Measurements from ENCODE around the gene TBC1D32.
"Not testable (repeated sequence)": the region's sequence is repeated elsewhere in the genome, so short reads cannot be mapped to it uniquely, and the experiment has no call there.

The TBC1D32 gene

GRCh38 chr6:121216928-121217327 lies 117.4 kb downstream of the TBC1D32 start:
- no peak for DNase-seq (ENCODE audit: low read depth)

GRCh38 chr6:121213341-121213740 lies 120.9 kb downstream of the TBC1D32 start:
- not testable (repeated sequence) for DNase-seq (ENCODE audit: low read depth)

DNA sequence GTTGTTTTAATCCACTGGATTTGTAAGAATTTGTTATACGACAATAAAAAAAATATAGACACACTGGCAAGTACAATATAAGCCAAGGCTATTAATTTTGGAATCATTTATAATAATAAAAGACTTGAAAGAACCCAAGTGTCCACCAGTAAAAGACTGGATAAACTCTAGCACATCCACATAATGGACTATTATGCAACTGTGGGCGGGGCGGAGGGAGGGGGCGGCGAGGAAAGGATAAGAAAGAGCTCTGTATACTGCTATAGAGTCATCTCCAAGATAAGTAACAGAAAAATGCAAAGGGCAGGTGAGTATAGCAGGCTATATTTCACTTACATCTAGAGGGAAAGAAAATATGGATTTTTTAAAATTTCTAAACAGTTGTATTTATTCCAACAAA lies 123.3 kb downstream of the TBC1D32 start:
- no peak for DNase-seq (ENCODE audit: low read depth)

DNA sequence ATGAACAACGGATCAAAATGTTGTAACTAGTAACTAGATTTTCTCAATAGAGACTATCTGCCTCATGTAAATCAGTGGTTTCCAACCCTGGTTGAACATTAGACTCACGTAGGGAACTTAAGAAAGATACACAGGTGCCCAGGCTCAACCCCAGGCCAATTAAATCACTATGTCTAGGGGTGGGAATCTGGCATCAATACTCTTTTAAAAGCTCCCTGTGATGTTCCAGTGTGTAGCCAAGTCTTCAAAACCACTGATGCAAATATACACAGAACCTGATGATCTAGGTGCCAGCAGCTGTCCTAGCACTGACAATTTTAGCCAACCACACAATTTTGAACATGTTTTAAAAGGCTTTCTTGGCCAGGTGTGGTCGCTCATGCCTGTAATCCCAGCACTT lies 128.7 kb downstream of the TBC1D32 start:
- DNase-seq (ENCODE audit: low read depth), result no peak

DNA sequence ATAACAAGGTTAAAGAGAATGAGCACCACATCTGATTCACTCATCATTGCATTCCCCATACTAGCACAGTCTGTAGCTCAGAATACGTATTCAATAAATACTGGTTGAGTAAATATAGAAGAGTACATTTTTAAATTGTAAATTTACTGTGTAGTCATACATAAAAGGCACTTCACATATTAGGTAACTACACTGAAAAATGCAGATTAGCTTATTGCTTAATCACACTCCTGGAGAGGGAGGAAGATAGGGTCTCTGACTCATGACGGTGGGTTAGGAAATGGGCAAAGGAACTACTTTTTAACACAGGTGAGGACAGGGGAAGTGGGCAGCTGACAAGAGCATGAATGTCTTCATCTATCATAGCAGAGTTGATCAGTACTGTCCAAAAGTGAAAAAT lies 133.2 kb downstream of the TBC1D32 start:
- DNase-seq (ENCODE audit: low read depth), result no peak

GRCh38 chr6:121196042-121196441 lies 138.2 kb downstream of the TBC1D32 start:
- not testable (repeated sequence) for DNase-seq (ENCODE audit: low read depth)

- DNase-seq (ENCODE audit: low read depth), result no peak
These were observed 144.2 kb downstream of the TBC1D32 start for GRCh38 chr6:121190122-121190521.

DNA sequence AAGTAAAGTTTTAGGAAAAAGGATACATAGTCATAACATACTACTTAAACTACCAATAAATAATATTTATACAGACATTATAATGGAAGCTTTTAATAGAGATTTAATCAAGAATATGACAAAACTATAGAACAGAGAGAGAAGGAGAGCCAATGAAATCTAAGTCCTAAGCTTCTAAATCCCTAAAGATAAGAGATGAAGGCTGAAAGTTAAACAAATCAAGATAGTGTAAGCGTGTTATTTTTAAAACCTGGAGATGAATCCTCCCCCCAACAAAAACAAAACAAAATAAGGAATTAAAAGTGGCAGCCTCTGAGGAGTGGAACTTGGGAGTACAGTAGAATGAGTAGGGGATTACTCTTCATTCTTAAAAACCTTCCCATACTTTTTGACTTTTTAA lies 145.9 kb downstream of the TBC1D32 start:
- DNase-seq (ENCODE audit: low read depth), result no peak

DNA sequence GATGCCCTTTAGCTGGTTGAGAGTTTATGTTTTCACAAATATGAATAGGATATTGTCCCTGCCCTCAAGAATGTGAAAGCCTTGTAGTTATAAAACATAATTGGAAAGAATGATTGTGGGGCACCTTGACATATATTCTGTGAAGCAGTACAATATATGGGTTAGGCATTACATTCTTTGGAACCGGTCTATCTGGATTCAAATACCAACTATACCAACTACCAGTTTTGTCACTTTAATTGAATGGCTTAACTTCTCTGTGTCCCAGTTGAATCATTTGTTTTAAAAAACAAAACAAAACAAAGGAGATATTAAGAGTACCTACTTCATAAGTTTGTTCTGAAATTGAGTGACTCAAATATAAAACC lies 146.5 kb downstream of the TBC1D32 start:
- DNase-seq (ENCODE audit: low read depth), result no peak

DNA sequence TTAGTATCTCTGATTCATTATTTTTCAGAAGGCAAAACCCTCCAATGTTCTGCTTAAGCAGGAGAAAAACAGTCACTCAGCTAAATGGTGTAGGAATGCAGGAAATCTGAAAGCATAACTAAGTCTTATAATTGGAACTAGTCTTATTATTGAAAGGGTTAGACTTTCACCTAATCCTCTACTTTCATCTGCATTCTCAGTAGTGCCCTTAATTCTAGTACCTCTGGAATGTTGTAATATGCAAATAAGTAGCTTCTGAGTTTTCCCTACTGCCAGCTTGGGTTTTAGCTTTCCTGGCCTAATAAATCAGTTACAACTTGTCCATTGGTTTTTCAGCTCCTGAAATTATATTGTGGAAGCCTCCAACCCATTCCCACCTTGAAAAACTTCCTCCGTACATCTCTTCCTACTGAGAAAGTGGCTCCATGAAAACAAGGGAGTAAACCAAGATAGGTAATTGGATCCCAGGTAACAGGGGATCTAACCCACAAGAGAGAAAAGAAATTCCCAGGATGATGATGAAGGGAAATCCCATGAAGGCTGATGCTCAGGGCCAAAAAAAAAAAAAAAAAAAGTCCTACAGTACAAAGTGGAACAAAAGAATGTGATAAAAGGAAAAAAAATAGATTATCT lies 147.0 kb downstream of the TBC1D32 start:
- DNase-seq (ENCODE audit: low read depth), result no peak

DNA sequence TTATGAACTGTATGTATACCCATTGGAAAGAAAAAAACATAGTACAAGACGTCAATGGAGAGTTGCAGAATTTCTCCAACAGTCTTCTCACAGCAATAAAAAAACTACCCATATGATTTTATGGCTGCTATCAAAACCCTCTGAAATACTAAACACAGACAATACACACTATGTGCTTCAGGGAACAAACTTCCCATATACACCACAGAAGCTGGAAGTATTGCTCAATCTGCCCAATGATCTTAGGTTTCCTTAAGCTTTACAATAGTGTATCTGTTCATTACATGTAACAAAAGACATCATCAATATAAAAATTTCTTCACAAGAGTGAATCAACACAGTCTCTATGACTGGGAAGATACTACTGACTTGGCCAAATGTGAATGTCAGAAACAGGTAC lies 150.5 kb downstream of the TBC1D32 start:
- DNase-seq (ENCODE audit: low read depth), result no peak

GRCh38 chr6:121175827-121176226 lies 158.5 kb downstream of the TBC1D32 start:
- DNase-seq (ENCODE audit: low read depth), result no peak

DNA sequence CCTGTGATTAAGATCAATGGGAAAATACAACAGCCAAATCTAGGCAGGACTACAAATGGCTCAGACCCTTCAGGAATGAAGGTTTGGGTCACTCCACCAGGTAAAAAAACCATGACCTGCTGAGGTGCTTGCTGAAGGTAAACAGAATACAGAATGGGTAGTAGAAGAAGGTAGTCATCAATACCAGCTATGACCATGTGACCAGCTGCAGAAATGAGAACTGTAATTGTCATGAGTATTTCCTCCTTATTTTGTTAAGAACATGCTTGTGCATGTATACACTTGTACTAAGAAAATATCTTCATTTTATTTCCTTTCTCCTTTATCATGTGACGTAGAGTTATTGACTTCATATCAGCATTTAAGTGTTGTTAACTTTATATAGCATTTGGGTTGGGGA lies 161.8 kb downstream of the TBC1D32 start:
- not testable (repeated sequence) for DNase-seq (ENCODE audit: low read depth)

DNA sequence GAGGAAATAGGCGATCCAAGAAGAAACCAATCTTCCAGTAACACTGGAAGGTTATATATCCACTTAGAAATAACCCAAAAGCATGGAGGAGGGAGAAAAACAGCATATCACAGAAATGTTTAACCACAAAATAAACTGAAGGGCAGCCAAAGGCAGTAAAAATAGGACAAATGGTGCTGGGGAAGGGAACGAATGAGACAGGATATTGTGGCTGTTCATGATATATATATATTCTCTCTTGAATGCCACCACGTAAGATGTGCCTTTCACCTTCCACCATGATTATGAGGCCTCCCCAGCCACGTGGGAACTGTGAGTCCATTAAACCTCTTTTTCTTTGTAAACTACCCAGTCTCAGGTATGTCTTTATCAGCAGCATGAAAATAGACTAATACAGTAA lies 162.4 kb downstream of the TBC1D32 start:
- DNase-seq (ENCODE audit: low read depth), result no peak

DNA sequence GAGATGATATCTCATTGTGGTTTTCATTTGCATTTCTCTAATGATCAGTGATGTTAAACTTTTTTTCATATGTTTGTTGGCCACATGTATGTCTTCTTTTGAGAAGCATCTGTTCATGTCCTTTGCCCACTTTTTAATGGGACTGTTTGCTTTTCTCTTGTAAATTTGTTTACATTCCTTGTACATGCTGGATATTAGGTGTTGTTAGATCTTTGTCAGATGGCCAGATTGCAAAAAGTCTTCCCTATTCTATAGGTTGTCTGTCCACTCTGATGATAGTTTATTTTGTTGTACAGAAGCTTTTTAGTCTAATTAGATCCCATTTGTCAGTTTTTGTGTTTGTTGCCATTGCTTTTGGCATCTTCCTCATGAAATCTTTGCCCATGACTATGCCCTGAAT lies 172.4 kb downstream of the TBC1D32 start:
- no peak for DNase-seq (ENCODE audit: low read depth)

GRCh38 chr6:121160276-121160675 lies 174.0 kb downstream of the TBC1D32 start:
- no peak for DNase-seq (ENCODE audit: low read depth)

GRCh38 chr6:121158891-121159290 lies 175.4 kb downstream of the TBC1D32 start:
- DNase-seq (ENCODE audit: low read depth), result no peak

- DNase-seq (ENCODE audit: low read depth), result no peak
These were observed 175.8 kb downstream of the TBC1D32 start for GRCh38 chr6:121158438-121158837.

DNA sequence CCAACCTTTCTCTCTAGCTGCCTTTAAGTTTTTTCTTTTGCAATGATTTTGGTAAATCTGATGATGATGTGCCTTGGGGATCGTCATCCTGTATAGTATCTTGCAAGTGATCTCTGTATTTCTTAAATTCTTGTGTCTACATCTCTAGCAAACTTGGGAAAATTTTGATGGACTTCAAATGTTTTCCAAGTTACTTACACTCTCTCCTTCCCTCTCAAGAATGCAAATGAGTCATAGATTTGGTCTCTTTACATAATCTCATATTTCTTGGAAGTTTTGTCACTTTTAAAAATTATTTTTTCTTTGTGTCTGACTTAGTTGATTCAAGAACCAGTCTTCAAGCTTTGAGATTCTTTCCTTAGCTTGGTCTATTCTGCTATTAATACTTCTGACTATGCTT lies 176.4 kb downstream of the TBC1D32 start:
- no peak for DNase-seq (ENCODE audit: low read depth)

DNA sequence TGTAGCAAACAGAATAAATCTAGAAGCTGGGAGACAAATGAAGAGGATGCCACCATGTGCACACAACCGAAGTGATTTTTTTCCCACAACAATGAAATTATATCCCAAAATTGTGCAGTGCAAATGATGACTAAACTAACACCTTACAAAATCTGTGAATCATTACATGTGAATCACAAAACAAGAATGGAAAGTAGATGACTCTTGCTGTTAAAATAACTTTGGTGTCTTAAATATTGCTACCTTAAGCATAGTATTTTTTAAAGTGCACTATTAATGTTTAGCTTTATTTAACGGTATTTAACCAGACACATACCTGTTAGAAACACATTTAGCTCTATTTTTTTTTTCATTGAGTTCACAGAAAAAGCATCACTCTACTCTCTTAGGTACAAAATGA lies 190.8 kb downstream of the TBC1D32 start:
- DNase-seq (ENCODE audit: low read depth), result no peak

DNA sequence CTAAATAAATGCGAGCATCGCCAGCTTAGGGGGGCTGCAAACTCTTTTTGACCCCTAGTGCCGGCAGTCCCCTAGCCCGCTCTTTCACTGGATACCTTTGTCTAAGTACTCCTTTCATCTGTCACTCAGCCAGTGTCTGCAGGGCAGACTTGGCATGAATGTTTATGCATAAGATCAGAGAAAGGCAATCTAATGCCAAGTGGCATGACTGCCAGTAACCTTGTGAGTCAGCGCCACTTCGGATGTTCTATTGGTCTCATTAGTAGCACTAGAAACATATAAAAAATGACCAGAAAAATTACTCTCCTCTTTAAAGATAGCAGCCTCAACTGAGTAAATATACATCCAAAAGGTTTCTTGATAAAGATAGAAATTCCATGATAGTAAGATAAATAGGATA lies 192.2 kb downstream of the TBC1D32 start:
- DNase-seq (ENCODE audit: low read depth), result no peak

GRCh38 chr6:121135425-121135824 lies 198.9 kb downstream of the TBC1D32 start:
- DNase-seq (ENCODE audit: low read depth), result no peak

GRCh38 chr6:121134922-121135321 lies 199.4 kb downstream of the TBC1D32 start:
- DNase-seq (ENCODE audit: low read depth), result no peak

GRCh38 chr6:121124600-121124999 lies 209.7 kb downstream of the TBC1D32 start:
- DNase-seq (ENCODE audit: low read depth), result no peak

DNA sequence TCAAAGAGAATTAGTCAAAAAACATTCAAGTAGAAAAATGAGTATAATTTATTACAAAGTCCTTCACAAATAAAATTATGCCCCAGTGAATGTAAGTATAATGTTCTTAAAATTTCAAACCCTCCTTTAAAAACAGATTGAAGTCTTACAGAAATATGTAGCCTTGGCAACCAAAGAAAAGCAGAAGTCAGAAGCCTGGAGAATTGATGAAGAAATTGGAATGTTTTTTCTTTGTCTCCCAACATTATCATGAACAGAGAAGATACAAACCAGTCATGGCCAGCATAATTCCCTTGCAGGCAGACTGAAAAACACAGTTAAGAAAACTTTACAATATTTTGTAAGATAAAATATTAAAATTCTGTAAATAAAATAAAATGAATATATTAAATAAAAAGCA lies 221.9 kb downstream of the TBC1D32 start:
- no peak for DNase-seq (ENCODE audit: low read depth)
